ENCODE data around the gene GJB4.

- no peak for TF ChIP-seq CTCF (IDR thresholded peaks at IDR 0.05)
- no peak for TF ChIP-seq MAFK (IDR thresholded peaks at IDR 0.05; ENCODE audit: partially characterized antibody)
Measured at GRCh38 chr1:34800214-34800613, 40.7 kb downstream of the GJB4 start.

All from A549 (cell line).